Activated CD4-positive, alpha-beta T cell treated with anti-CD3 and anti-CD28 coated beads, Interleukin-2, amount 10 ng/mL, durations not matched to agents 24 days and 14 days (primary cell): ENCODE results near the gene PODNL1. TPM values are rescaled to one million over a fixed set of nuclear protein-coding genes. Genes with fewer than 3 reads are reported as not detected.

Source experiments
- DNase-seq: peaks from one replicate; pipeline ENCODE4 v3.0.0; 2022
- H3K27ac Mint-ChIP-seq: one replicate; pipeline ENCODE4 v1.8.0; 2022; ENCODE audit warnings: mild to moderate bottlenecking, mixed read lengths
- H3K27me3 Mint-ChIP-seq: one replicate; pipeline ENCODE4 v1.8.0; 2022; ENCODE audit warnings: mixed read lengths
- H3K36me3 Mint-ChIP-seq: one replicate; pipeline ENCODE4 v1.8.0; 2022; ENCODE audit warnings: low read depth, mild to moderate bottlenecking, mixed read lengths
- H3K4me1 Mint-ChIP-seq: one replicate; pipeline ENCODE4 v1.8.0; 2021; ENCODE audit warnings: mixed read lengths
- H3K4me3 Mint-ChIP-seq: one replicate; pipeline ENCODE4 v1.8.0; 2022; ENCODE audit warnings: mild to moderate bottlenecking, moderate library complexity, mixed read lengths
- H3K9me3 Mint-ChIP-seq: one replicate; pipeline ENCODE4 v1.8.0; 2021; ENCODE audit warnings: mixed read lengths
- intact Hi-C: fragments of 100-400 bp; cut with micrococcal nuclease; formaldehyde crosslinking; loops from one replicate; pipeline ENCODE4 v1.15.1; 2023
- total RNA-seq: library from RNA; stranded (reverse); gene quantifications from 2 replicates; pipeline ENCODE4 v1.2.3, GENCODE V29; 2022

PODNL1 gene
- total RNA-seq, 1 donor from 2014 or later: not detected

DNA sequence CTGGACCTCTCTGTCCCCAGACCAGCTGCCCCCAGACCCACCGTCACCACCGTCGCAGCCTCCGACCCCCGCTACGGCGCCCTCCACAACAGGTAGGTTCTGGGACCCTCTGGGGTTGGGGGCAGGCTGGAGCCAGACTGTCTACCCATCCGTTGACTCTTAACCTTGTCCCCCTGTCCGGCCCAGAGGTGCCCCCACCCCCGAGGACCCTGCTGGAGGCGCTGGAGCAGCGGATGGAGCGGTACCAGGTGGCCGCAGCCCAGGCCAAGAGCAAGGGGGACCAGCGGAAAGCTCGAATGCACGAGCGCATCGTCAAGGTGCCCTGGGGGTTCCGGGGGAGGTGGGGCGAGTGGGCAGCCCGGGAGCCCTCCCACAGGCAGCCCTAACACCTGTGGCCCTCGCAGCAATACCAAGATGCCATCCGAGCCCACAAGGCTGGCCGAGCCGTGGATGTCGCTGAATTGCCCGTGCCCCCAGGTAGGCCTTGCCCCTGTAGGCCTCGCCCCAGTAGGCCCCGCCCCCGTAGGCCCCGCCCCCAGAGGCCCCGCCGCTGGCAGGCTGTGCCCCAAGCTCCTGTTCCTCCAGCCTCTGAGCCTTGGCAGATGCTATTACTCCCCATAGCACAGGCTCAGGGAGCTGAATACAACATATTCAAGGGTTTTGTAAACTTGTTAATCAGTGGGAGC is 19.3 kb downstream of the PODNL1 start:
- Mint-ChIP-seq H3K36me3 (peaks cover 53% of the 10 kb centered on the region), H3K4me1 (no peaks in the 10 kb centered on the region), H3K27ac (no peak overlapping the region), H3K9me3 (peaks cover 7% of the 10 kb centered on the region), H3K27me3 (no peaks in the 10 kb centered on the region), H3K4me3 (no peak overlapping the region)
- DNase-seq: no peak
- intact Hi-C loops: no loop called here

DNA sequence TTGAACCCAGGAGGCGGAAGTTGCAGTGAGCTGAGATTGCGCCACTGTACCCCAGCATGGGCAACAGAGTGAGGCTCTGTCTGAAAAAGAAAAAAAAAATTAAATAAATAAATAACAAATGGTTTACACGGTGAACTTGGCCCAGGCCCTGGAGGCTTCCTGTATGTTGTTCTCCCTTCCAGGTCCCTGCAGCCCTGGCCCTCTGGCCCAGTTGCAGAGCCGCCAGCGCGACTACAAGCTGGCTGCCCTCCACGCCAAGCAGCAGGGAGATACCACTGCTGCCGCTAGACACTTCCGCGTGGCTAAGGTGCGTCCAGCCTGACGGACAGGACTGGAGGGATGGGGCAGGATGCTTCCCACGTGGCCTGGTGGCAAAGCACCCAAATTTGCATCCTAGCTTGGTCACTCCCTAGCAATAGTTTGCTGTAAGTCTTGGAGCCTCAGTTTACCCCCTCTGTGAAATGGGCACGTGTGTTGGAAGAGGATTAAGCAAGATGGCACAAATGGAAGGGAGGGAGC is 20.3 kb downstream of the PODNL1 start:
- Mint-ChIP-seq H3K4me1 (no peaks in the 10 kb centered on the region), H3K36me3 (peaks cover 48% of the 10 kb centered on the region), H3K27ac (no peak overlapping the region), H3K9me3 (peaks cover 7% of the 10 kb centered on the region), H3K4me3 (no peak overlapping the region), H3K27me3 (no peaks in the 10 kb centered on the region)
- DNase-seq: no peak
- intact Hi-C loops: no loop called here

DNA sequence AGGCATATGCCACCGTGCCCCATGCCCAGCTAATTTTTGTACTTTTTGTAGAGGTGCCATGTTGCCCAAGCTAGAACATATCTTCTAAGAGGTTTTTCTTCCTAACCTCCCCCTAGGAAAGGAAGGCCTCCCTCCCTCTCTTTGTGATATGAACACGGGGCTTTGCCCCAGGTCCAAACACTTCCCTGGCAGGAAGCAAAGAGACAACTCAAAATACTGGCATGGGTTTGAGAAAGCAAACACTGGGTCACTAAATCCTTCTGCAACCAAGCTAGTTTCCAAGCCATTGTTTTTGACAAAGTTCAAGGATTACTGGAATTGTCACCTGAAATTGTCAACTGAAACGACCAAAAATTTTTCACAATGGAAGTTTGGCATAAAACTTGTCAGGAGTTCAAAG is 23.4 kb downstream of the PODNL1 start:
- H3K27ac Mint-ChIP-seq: no peak overlapping the region

DNA sequence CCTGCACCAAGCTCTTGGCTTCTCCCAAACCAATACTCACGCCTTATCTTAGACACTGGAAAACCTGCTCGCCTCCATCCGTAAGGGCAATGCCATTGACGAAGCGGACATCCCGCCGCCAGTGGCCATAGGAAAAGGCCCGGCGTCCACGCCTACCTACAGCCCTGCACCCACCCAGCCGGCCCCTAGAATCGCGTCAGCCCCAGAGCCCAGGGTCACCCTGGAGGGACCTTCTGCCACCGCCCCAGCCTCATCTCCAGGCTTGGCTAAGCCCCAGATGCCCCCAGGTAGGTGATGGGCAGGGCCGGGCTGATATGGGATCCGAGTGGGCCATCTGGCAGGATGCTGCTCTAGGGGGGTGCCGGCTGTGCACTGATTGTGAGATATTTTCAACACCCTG is 24.9 kb downstream of the PODNL1 start:
- Mint-ChIP-seq H3K36me3 (peaks cover 27% of the 10 kb centered on the region), H3K4me1 (no peaks in the 10 kb centered on the region), H3K4me3 (no peak overlapping the region), H3K9me3 (no peaks in the 10 kb centered on the region), H3K27me3 (no peaks in the 10 kb centered on the region), H3K27ac (no peak overlapping the region)
- intact Hi-C loops: no loop called here
- no peak for DNase-seq

More for the DNA sequence above, 23.4 kb downstream of the PODNL1 start:
- H3K36me3 Mint-ChIP-seq: peaks cover 35% of the 10 kb centered on the region
- H3K27me3 Mint-ChIP-seq: no peaks in the 10 kb centered on the region
- no peak for DNase-seq
- H3K4me3 Mint-ChIP-seq: no peak overlapping the region
- H3K9me3 Mint-ChIP-seq: no peaks in the 10 kb centered on the region
- intact Hi-C loops: no loop called here
- no peaks in the 10 kb centered on the region for H3K4me1 Mint-ChIP-seq

DNA sequence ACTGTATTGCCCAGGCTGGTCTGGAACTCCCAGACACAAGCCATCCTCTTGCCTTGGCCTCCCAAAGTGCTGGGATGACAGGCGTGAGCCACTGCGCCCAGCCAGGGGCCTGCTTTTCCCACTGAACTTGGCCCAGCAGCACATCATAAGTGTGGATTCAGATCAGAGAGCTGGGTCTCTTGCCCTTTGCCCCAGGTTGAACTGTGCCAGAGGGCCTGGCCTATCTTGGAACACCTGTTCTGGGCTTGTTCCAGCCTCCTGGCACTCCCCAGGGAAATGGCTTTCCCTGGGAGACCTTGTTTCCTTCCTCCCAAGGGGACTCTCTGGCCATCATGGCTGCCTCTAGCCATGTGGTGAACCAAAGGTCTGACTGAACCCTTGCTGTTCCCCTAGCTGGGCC is 28.8 kb downstream of the PODNL1 start:
- peaks cover 19% of the 10 kb centered on the region for H3K36me3 Mint-ChIP-seq
- no peaks in the 10 kb centered on the region for H3K9me3 Mint-ChIP-seq
- H3K4me3 Mint-ChIP-seq: no peak overlapping the region
- peaks cover 13% of the 10 kb centered on the region for H3K4me1 Mint-ChIP-seq
- H3K27me3 Mint-ChIP-seq: no peaks in the 10 kb centered on the region
- H3K27ac Mint-ChIP-seq: no peak overlapping the region
- intact Hi-C loops: no loop called here
- DNase-seq: no peak

DNA sequence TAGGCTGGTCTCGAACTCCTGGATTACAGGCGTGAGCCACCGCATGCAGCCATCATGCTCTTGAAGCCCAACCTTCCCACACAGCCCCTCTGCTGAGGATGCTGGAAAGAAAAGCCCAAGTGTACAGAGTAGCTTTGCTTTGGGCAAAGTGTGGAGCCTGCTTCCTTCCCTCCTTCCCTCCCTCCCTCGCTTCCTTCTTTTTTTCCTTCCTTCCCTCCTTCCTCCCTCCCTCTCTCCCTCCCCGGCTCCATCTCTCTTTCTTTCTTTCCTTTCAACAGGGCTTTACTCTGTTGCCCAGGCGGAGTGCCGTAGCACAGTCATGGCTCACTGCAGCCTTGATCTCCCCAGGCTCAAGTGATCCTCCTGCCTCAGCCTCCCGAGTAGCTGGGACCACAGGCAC is 29.5 kb downstream of the PODNL1 start:
- Mint-ChIP-seq H3K36me3 (peaks cover 19% of the 10 kb centered on the region), H3K27me3 (no peaks in the 10 kb centered on the region), H3K4me3 (no peak overlapping the region), H3K9me3 (no peaks in the 10 kb centered on the region), H3K4me1 (peaks cover 15% of the 10 kb centered on the region), H3K27ac (no peak overlapping the region)
- no peak for DNase-seq
- intact Hi-C loops: no loop called here

DNA sequence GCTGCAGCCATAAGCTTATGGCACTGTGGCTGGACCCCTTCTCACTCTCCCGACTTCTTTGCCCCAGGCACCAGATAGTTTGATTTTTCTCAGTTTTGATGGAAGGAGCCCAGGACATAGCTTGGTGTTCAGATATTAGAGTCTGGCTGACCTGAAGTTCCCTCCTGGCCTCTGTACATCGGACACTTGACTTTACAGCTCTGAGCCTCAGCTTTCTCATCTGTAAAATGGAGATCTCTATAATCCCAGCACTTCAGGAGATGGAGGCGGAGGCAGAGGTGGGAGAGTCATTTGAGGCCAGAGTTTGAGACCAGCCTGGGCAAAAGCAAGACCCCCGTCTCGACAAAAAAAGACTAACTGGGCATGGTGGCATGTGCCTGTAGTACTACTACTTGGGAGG is 31.3 kb downstream of the PODNL1 start:
- Mint-ChIP-seq H3K9me3 (no peaks in the 10 kb centered on the region), H3K27ac (peak overlapping the region; percentile 76), H3K27me3 (no peaks in the 10 kb centered on the region), H3K4me1 (peaks cover 15% of the 10 kb centered on the region), H3K4me3 (peak overlapping the region; percentile 84), H3K36me3 (peaks cover 16% of the 10 kb centered on the region)
- intact Hi-C loops: loop anchor here (1.0 to 2.0 kb wide), 3 partner anchors 26 to 99 kb away; partner anchors contain the start of genes DCAF15 and RFX1
- DNase-seq: no peak

DNA sequence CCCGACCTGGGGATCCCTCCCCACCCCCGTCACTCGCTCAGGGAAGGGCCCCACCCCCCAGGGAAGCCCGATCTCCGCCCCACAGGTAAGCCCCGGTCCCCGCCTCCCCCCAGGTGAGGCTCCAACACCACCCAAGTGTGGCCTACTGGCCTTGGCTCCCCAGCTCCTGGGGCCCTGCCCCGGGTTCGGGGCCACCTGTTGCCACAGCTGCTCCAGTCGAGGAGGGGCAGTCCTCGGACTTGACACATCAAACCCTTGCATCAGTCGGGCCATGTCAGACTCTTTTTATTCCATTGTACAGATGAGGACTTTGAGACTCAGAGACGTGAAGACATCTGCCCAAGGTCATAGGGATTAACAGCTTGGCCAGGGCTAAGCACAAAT is 31.7 kb downstream of the PODNL1 start:
- no peaks in the 10 kb centered on the region for H3K27me3 Mint-ChIP-seq
- H3K36me3 Mint-ChIP-seq: peaks cover 15% of the 10 kb centered on the region
- intact Hi-C loops: loop anchor here (1.0 to 2.0 kb wide), 3 partner anchors 26 to 100 kb away; partner anchors contain the start of genes DCAF15 and RFX1
- H3K27ac Mint-ChIP-seq: peak overlapping the region; percentile 76
- peak overlapping the region; percentile 84 for H3K4me3 Mint-ChIP-seq
- peaks cover 15% of the 10 kb centered on the region for H3K4me1 Mint-ChIP-seq
- DNase-seq: no peak
- H3K9me3 Mint-ChIP-seq: no peaks in the 10 kb centered on the region

DNA sequence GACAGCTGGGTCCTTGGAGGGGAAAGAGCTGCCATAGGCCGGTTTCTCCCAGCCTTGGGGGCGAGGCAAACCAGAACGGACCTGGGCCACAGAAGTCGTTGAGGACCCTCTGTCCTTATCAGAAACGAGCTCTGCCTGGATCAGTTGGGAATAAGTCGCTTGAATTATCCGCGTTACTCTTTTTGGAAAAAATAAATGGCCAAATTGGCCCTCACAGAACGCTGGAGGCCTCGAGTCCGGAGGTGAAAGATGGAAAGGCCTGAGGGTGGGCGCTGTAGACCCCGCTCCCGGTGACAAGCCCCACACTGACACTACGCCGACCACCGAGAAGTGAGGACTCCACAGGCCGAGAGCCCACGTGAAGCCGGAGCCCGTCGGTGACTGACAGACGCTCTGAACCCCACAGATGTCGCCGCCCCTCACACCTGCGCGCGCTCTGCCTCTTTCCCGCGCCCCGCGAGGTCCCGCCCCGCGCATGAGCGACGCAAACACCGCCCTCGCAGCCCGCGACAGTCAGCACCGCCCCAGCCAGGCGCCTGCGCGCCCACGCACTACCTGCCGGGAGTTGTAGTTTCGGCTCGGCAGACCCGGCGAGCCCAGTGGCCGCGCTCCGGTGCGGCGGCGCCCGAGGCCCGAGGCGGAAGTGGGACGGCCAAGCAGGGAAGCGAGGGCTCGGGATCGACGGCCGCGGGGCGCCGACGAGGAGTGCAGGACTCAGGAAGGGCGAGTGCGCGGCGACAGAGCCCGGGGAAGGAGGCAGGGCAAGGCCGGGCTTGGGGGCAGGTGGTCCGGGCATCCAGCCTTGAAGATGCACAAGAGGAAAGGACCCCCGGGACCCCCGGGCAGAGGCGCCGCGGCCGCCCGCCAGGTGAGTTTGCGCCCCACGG is 32.3 kb downstream of the PODNL1 start, which contains the start of the genes BRME1 and CC2D1A:
Gene BRME1 (minus strand): TSS at position 484 of the 887 bp plus-strand sequence. CDS start 1,225 bp downstream, outside the sequence.
Gene CC2D1A (plus strand): TSS at position 568 of the 887 bp plus-strand sequence. CDS start 241 bp downstream, at position 809.
- H3K27ac Mint-ChIP-seq: peak within 1 kb of the TSS; percentile 94
- H3K4me1 Mint-ChIP-seq: peaks cover 15% of the 10 kb centered on the region
- intact Hi-C loops: loop anchor here (1.0 to 2.0 kb wide), 3 partner anchors 25 to 100 kb away; partner anchors contain the start of genes DCAF15 and RFX1
- H3K4me3 Mint-ChIP-seq: peak within 1 kb of the TSS; percentile 84
- peak; percentile 99 for DNase-seq
- no peaks in the 10 kb centered on the region for H3K27me3 Mint-ChIP-seq
- H3K9me3 Mint-ChIP-seq: no peaks in the 10 kb centered on the region
- peaks cover 11% of the 10 kb centered on the region for H3K36me3 Mint-ChIP-seq

DNA sequence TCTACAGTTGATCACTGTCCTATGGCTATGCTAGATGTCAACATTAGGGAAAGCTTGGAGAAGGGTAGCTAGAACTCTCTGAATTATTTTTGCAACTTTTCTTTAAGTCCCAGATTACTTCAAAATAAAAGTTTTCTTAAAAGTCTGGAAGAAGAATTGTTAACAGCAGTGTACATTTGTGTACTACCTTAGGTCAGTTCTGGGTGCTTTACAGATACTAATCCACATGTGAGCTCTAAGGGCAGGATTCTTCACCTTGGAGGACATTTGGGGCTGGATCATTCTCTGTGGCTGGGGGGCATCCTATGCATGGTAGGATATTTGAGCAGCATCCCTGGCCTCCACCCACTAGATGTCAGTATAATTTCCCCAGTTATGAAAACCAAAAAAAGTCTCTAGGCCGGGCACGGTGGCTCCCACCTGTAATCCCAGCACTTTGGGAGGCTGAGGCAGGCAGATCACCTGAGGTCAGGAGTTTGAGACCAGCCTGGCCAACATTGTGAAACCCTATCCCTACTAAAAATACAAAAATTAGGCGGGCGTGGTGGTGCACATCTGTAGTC is 35.1 kb downstream of the PODNL1 start:
- no peak overlapping the region for H3K27ac Mint-ChIP-seq
- H3K27me3 Mint-ChIP-seq: no peaks in the 10 kb centered on the region
- DNase-seq: peak; percentile 75
- intact Hi-C loops: no loop called here
- no peak overlapping the region for H3K4me3 Mint-ChIP-seq
- no peaks in the 10 kb centered on the region for H3K9me3 Mint-ChIP-seq
- H3K36me3 Mint-ChIP-seq: peaks cover 1% of the 10 kb centered on the region
- peaks cover 15% of the 10 kb centered on the region for H3K4me1 Mint-ChIP-seq

DNA sequence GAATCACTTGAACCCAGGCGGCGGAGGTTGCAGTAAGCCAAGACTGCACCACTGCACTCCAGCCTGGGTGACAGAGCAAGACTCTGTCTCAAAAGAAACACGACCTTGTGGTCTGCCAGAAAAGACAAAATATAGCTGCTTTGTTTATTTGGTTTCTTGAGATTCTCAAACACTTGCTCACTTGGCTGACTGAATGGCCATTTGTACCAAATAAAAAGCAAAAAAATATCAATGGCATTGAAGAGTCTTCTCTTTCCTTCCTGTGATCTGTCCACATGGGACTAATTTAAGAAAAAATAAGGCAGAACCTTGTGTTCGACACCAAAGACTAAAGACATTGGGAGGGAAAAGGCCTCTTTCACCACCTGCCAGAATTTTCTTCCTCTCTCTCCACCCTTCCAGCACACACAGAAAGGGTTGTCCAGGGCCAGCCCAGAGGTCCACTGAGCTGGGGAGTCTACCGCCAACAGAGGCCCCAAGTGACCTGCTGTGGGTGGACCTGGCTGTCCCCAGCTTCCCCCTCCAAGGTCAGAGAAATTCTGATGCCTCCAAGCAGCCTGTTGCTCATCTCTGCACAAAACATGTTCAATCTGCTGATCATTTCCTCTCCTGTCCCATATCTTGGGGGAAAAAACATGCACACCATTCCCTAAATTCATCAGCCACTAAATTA is 38.2 kb downstream of the PODNL1 start:
- Mint-ChIP-seq H3K4me1 (peaks cover 5% of the 10 kb centered on the region), H3K4me3 (no peak overlapping the region), H3K27ac (no peak overlapping the region), H3K27me3 (no peaks in the 10 kb centered on the region), H3K36me3 (peaks cover 1% of the 10 kb centered on the region), H3K9me3 (no peaks in the 10 kb centered on the region)
- intact Hi-C loops: no loop called here
- DNase-seq: no peak

DNA sequence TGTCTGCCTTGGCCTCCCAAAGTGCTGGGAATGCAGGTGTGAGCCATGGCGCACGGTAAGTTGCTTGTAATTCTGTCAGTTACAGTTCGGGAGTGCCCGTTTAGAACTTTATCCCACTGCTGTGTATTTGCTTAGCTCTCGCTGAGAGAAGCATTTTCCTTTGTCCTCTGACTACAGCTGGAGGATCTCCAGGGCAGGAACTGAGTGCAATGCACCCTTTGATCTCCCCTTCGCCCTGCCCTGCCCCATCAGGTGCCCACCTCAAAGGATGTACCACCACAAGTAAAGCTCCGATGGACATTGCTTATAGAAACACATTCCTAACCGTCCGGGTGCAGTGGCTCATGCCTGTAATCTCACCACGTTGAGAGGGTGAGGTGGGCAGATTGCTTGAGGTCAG is 38.8 kb downstream of the PODNL1 start:
- no peak for DNase-seq
- Mint-ChIP-seq H3K27ac (no peak overlapping the region), H3K9me3 (no peaks in the 10 kb centered on the region), H3K4me1 (peaks cover 2% of the 10 kb centered on the region), H3K36me3 (no peaks in the 10 kb centered on the region), H3K27me3 (no peaks in the 10 kb centered on the region), H3K4me3 (no peak overlapping the region)
- intact Hi-C loops: no loop called here

DNA sequence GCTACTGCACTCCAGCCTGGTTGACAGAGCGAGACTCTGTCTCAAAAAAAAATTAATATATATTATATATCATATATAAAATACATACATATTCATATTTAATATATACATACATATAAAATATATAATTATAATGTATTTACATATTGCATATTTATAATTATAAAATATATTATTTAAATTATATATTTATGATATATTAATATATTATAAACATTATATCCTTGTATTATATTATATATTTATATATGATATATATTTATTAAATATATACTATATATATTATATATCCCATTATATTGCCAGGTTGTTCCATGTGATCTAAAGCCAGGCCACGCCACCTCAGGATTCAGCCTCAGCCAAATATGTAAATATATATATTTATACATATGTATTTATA is 42.0 kb downstream of the PODNL1 start:
- Mint-ChIP-seq H3K4me1 (no peaks in the 10 kb centered on the region), H3K4me3 (no peak overlapping the region), H3K27ac (no peak overlapping the region), H3K27me3 (no peaks in the 10 kb centered on the region), H3K9me3 (no peaks in the 10 kb centered on the region), H3K36me3 (peaks cover 5% of the 10 kb centered on the region)
- DNase-seq: no peak
- intact Hi-C loops: no loop called here
